Gastroesophageal sphincter (tissue), 3 donors: ENCODE results near the gene STEAP1.

Experiments
- EP300 ChIP-seq: sonication (generic); formaldehyde crosslinking; IDR thresholded peaks from one replicate; pipeline ENCODE4 v1.6.1; 2017; ENCODE audit warnings: antibody characterized with exemption, mild to moderate bottlenecking
- POLR2A ChIP-seq, 2 donors: fragments of 450-650 bp; IDR thresholded peaks; one replicate each; pipeline ENCODE4 v1.6.1; 2017; ENCODE audit warnings: antibody characterized with exemption in 2 of 2, mild to moderate bottlenecking in 2 of 2, moderate library complexity in 1 of 2
- POLR2AphosphoS5 ChIP-seq: sonication (generic); formaldehyde crosslinking; IDR thresholded peaks from one replicate; pipeline ENCODE4 v1.6.1; 2017; ENCODE audit warnings: antibody characterized with exemption
- TF ChIP-seq, protein P1 (sequence below), 4 experiments: fragments of 200-600 bp in 2 of 4; fragments of 450-650 bp in 2 of 4; sonication (generic) in 1 of 4; IDR thresholded peaks; one replicate each; pipeline ENCODE4 v1.5.1; 2017 to 2019; ENCODE audit warnings: antibody characterized with exemption in 4 of 4, mild to moderate bottlenecking in 2 of 4, moderate library complexity in 2 of 4

- TF ChIP-seq POLR2A (IDR thresholded peaks at IDR 0.05) (no peak), EP300 (no peak), POLR2AphosphoS5 (no peak)
- TF ChIP-seq, protein P1, sequence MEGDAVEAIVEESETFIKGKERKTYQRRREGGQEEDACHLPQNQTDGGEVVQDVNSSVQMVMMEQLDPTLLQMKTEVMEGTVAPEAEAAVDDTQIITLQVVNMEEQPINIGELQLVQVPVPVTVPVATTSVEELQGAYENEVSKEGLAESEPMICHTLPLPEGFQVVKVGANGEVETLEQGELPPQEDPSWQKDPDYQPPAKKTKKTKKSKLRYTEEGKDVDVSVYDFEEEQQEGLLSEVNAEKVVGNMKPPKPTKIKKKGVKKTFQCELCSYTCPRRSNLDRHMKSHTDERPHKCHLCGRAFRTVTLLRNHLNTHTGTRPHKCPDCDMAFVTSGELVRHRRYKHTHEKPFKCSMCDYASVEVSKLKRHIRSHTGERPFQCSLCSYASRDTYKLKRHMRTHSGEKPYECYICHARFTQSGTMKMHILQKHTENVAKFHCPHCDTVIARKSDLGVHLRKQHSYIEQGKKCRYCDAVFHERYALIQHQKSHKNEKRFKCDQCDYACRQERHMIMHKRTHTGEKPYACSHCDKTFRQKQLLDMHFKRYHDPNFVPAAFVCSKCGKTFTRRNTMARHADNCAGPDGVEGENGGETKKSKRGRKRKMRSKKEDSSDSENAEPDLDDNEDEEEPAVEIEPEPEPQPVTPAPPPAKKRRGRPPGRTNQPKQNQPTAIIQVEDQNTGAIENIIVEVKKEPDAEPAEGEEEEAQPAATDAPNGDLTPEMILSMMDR (IDR thresholded peaks at IDR 0.05) = no peak
These were observed 59.3 kb downstream of the STEAP1 start for GRCh38 chr7:90213521-90213920.
